Activated CD4-positive, alpha-beta T cell treated with anti-CD3 and anti-CD28 coated beads for 4 hours (primary cell): ENCODE results near the gene GEMIN7.

Source experiments
- DNase-seq, 2 donors: peaks; one replicate each; pipeline ENCODE4 v3.0.0-alpha.2; 2020

GEMIN7 gene

DNA sequence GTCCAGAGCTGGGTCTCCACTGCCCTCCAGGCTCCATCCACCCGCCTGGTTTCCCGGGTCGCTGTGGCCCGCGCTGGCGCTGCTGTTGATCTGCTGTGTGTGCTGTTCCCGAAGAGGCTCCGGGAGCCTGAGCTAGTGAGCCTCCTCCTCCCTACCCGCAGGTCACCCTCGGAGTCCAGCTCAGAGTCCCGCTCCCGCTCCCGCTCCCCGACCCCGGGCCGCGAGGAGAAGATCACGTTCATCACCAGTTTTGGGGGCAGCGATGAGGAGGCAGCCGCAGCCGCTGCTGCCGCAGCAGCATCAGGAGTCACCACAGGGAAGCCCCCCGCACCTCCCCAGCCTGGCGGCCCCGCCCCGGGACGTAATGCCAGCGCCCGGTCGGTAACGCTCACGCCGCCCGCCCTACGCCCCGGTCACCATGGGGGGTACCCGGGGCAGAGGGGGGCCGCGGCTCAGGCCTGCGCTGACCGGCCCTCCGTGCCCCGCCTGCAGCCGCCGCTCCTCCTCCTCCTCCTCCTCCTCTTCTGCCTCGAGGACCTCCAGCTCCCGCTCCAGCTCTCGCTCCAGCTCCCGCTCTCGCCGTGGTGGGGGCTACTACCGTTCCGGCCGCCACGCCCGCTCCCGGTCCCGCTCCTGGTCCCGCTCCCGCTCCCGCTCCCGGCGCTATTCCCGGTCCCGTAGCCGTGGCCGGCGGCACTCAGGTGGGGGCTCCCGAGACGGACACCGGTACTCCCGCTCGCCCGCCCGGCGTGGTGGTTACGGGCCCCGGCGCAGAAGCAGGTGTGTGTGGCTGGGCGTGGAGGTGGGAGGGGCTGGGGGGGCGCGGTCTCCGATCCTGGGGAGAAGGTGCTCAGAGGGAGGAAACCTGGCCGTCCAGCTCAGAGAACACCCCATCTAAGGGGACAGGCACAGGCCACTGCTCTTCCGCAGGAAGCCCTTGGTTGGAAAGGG lies 14.9 kb upstream of the GEMIN7 start:
- no peak for DNase-seq

DNA sequence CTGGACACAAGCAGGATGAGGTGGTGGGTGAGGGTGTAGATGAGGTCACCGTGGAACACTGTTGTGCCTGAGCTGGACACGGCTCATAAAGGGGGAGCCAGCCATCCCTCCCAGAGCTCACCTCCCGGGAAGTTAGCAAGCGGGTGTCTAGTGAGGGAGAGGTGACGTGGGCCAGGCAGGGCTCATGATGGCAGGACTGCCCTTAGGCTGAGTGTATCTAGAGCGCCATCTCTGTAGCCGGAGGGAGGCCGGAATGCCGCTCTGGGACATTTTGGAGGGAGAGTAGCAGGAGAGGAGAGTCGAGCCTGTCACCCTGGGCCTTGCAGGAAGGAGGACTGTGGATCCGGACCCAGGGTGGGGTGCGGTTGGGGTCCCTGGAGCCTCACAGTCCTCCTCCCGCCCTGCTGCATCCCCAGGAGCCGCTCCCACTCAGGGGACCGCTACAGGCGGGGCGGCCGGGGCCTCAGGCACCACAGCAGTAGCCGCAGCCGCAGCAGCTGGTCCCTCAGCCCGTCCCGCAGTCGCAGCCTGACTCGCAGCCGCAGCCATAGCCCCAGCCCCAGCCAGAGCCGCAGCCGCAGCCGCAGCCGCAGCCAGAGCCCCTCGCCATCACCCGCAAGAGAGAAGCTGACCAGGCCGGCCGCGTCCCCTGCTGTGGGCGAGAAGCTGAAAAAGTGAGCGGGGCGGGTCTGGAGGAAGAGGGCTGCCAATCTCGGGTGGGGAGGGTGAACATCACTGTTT lies 12.0 kb upstream of the GEMIN7 start:
- DNase-seq, result no peak

DNA sequence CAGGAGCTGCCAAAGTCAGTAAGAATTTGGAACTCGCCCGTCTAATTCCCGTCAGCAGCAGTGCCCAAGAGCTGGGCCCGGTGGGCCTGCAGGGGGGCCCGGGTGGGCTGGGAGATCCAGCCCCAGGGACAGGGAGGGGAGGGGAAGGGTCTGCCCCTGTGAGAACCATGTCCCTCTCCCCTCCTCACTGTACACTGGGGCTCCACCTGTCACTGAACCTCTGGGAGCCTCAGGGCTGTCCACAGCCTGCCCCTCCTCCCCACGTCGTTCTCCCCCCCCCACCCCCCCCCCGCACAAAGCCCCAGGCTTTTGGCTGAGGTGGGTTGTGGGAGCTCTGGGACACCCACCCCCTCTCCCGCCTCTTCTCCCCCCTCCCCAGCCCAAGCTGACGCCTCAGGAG lies 11.0 kb upstream of the GEMIN7 start:
- no peak for DNase-seq

DNA sequence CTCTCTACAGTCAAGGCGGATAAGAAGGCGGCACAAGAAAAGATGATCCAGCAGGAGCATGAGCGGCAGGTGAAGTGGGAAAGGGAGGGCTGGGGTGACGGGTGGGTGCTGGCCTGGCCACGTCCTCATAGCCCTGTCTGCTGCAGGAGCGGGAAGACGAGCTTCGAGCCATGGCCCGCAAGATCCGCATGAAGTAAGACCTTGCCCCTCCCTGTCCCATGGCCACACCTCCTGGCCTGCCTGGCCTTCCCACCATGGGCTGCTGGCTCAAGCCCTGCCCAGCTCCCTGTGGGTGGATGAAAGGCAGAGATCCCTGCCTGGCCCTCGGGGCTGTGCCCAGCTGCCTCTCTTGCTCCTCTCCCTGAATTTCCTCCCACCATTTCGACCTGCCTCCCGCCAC lies 10.0 kb upstream of the GEMIN7 start:
- no peak for DNase-seq

DNA sequence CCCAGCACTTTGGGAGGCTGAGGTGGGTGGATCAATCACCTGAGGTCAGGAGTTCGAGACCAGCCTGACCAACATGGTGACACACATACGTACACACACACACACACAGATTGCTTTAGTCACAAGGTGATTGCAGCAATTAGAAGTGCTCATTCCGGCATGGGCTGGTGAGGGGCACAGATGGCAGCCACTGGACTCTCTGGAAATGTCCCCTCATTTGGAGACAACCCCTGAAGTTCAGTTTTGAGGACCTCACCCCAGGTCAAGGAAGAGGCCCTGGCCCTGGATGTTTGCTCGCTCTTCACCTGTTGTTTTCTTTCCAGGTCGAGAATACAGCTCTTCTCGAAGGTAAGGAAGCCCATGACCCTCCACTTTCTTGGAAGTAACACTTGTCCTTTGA lies 8.8 kb upstream of the GEMIN7 start:
- DNase-seq, result no peak

DNA sequence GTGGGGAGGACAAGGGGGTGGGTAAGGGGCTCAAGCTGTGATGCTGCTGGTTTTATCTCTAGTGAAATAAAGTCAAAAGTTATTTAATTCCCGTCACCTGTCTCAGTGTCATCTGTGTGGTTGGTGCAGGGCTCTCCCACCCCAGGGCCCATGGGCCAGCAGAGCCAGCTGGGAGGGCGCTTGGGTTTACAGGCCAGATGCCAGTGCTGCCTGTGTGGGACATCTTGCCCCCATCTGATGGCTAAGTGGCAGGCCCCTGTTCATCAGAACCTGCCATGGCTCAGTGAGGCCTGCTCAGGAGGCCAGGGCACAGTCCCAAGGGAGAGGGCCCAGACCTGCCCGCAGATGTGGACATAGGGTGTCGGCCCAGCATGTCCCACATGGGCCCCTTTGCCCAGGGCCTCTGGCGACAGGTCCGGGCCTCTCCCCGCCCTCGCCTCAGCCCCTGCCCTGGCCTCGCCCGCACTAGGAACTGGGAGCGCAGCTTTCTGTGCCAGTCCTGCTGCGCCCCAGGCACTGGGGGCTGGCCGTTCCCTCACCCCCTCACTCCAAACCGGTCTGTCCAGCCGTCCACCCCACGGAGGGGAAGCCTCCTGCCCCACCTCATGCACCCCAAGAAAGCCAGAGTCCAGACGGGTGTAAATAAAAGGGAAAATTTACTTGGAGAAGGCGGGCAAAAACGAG lies 8.1 kb upstream of the GEMIN7 start:
- no peak for DNase-seq

DNA sequence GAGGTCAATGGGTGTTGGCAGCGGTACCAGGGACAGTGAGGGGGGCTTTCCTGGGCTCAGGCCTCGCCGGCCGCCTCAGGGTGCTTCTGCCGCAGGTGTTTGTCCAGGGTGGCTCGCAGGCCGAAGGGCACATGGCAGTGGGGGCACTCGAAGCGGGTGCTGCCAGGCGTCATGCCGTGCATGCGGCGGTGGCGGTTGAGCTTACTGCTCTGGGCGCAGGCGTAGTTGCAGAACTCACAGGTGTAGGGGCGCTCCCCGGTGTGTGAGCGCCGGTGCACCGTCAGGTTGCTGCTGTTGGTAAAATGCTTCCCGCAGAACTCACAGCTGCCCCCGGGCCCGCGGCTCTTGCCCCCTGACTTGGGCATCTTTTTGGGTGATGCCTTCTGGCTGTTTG lies 7.5 kb upstream of the GEMIN7 start:
- no peak for DNase-seq

DNA sequence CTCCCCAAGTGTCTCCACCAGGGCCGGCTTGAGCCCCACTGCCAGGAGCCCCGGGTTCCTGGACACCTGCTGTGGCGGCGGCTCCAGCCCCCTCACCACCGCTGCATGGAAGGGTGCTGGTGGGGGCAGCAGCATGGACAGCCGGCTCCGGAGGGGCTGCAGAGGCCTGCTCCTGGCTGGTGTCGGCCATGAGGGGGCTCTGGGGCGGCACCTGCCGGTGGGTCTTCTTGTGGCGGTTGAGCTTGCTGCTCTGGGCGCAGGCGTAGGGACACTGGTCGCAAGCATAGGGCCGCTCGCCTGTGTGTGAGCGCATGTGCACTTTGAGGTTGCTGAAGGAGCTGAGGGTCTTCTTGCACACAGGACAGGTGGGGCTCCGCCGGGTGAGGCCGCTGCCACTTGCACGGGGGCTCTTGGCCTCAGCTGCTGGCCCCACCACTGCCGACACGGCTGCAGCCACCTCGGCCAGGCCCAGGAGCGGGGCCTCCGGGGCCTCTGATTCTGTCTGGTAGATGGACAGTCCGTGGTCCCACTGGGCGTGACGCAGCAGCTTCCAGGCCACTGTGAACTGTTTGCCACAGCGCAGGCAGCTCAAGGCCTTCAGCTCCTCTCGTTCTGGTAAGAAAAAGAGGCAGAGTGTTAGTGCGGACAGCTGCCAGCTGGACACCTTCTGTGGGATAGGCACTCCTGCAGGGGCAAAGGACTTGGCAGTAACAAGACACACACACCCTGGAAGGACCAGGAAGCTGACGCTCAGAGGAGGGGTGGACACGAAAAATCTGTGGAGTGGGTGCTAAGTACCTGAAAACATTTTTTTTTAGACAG lies 6.9 kb upstream of the GEMIN7 start:
- no peak for DNase-seq

DNA sequence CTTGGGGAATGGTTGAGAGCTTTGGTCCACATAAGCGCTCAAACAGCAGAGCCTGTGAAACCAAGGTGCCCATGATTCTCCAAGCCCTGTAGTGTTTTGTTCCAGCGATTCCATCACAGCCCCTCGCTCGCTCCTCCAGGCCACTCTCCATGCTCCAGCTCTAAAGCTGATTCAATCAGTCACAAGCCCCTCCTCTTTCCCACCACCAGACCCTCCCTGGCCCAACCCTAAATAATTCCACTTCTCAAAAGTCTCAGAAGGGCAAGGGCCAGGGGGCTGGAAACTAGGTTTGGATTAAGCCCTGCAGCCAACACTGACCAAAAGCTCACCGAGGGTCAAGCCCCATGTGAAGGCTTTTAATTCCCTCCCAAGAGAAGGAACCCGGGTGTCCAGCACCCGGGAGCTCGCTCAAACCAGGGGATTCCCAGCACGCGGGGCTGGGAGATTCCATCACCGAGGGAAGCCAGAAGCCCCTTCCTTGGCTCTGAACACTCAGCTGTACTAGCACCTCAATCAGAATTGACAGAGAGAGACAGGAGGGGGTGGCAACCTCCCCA lies 4.2 kb upstream of the GEMIN7 start:
- no peak for DNase-seq

DNA sequence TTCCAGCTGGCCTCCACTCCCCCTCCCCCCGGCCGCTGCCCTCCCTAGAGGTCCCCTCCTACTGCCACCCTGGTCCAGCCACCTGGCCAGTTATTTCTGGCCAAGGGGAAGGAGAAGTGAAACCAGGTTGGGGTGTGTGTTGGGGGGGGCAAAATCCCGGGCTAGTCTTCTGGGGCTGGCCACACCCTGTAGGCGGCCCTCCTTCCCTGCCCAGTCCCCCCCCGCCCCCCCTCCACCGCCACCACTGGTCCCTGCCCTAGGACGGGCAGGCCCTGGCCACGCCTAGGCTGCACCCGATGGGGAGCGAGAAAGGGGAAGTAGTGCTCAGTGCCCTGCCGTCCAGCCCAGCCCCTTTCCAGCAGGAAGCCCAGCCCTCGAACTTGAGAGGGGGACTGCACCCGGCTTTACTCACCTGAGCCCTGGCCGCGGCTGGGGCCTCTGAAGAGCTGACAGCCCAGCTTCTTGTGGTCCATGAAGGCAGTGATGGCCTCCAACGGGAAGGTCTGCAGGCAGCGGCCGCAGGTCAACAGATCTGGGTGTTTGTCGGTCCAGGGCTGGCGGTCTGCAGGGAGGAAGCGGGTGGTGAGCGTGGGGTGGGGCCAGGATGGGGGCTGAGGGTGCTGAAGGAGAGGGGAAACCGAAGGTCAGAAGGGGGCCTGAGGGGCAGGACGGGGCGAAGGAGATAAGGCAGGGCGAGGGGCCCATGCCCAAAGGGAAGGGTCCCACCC lies 3.6 kb upstream of the GEMIN7 start:
- DNase-seq, result peak in 1 of 2 donors; percentile 27

DNA sequence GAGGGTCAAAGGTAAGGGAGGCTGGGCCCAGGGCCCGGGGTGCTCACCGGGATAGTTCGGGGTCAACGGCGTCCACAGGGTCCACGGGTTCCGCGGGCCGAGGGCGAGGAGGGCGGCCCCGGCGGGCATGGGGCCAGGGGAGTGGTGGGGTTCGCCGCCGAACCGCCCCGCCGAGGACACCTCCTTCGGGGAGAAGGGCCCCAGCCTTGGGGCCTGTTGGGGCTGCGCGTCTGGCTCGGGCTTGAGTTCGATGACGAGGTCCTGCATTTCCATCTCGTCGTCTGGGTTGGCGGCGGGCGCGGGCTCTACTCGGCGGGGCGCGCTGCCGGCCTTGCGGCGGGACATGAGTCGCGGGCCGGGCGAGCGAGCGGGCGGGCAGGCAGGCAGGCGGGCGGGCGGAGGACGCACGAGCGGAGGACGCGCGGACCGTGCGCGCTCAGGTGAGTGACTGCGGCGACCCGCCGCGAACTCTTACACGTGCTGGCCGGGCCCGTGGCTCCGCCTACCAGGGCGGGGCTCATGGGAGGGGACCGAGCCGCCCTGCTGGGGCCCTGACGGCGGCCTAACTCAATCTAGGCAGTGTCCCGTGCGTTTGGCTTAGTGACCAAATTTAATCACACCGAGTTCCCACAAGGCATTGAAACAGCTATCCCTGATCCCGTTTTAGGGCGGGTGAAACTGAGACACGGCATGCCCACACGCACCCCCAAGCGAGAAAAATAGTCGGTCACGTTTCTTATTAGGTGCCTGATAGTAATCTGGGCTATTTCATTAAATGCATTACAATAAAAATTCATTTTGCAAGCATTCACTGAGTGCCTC lies 2.8 kb upstream of the GEMIN7 start, which contains the start of gene ZNF296:
TSS of gene ZNF296 (minus strand) at position 450 of the 822 bp plus-strand sequence. CDS start at position 345, 105 bp downstream.
- peak; percentile 76 for DNase-seq

DNA sequence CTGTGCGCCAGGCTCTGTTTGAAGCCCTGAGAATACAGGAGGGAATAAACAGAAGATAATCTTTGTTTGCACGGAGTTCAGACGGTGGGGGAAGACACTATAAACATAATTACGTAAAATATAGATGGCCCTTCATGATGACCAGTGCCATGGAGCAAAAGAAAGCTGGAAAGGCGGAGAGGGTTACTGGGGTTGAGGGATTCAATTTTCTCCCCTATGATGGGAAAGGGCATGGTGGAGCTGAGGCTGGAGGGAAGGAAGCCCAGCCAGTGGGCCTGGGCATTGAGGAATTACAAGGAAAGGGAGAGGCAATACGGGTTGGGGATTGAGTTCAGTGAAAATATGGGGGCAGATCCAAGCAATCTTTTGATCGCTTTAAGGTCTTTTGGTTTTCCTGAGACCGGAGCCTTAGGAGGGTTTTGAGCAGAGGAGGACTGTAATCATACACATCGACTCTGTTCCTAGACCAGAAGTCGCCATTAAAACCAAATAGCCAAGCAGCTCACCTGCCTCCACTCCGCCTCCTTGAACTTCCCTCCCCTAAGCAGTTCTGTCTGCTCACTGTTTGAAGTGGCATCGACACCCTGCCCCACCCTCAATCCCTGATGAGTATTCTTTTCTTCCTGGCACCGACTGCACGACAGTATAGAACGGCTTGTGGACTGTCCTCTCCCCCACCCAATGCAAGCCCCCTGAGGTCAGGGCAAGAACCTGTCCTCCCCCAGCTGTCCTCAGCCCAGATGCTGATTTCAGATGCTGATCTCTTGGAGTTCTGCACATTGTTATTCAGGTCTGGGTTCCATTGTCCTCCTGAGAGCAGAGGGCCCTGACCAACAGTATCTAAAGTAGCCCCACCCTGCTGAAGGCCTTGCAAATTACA lies 2.0 kb upstream of the GEMIN7 start:
- DNase-seq, result no peak

DNA sequence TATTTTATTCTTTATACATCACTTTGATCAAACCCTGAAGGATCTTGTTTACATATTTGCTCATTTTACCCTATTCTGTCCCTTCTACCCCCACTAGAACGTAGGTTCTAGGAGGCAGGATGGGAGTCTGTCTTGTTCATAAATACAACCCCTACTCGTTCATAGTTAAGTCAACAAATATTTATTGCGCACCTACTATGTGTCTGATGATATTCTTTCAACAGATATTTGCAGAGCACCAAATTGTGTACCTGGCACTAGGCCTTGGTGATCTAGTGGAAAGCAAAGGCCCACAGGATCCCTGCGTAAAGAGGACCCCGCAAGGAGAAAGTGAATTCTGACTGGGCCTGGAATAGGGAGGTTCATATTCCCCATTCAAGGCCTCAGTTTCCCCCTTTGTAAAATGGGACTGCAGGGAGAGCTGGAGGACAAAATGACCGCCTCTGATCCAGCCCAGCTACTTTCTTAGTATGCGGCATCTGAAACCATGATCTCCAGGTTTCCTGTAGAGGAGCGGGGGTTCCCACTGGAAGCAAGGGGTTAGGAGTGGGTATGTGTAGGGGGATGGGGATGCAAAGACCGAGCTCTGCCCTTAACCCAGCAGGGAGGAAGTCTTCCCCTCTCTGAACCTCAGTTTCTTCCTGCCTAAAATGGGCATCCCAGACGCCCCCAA lies 534 bp upstream of the GEMIN7 start:
- DNase-seq, result no peak

DNA sequence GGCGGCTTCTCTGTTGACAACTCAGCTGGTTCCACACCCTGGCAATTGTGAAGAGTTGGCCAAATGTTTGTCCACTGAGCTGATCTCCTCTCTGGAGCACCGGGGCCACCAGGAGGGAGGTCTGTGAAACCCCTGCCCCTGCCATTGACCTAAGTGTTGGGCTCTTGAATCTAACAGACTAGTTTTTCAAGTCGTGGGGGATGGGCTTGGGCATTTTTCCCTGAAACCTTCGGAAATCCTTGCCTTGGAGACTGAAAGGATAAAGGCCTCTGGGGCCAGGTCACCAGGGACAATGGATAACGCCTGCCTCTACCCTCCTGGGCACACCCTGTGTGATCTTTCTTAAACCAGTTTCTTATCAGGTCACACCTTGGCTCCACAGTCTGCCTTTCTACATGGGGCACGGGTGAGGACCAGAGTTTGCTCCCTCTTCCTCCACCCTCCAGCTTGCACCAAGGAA lies 881 bp downstream of the GEMIN7 start:
- no peak for DNase-seq

DNA sequence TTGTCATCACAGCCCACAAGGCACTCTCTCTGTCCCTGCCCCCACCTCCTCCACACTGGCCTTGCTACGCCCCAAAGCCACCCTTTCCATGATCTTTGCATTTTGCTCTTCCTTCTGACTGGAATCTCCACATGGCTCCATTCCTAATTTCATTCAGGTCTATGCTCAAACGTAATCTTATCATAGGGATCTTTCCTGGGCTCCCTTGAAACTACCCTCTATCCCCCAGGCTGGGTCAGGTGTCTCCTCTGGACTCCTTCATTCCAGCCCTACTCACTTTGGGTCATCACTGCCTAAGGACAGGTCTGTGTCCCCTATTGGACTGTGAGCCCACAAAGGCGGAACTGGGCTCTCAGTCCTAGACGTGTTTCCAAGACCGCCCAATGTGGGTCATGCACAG lies 3.1 kb downstream of the GEMIN7 start:
- DNase-seq, result no peak

DNA sequence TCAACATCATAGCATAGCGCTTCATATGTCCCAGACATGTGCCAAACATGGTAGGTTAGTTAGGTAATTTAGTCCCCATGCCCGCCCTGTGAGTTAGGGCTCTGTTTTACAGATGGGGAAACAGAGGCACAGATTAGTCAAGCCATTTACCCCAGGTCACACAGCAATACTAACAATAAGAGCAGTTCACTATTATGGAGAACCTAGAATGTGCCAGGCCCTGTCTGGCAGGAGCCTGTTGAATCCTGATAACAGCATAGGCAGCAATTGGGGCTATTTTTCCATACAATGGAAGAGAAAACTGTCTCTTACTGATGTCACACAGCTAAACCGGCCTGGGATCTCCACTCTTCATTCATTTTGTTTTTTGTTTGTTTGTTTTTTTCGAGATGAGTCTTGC lies 7.4 kb downstream of the GEMIN7 start:
- no peak for DNase-seq

DNA sequence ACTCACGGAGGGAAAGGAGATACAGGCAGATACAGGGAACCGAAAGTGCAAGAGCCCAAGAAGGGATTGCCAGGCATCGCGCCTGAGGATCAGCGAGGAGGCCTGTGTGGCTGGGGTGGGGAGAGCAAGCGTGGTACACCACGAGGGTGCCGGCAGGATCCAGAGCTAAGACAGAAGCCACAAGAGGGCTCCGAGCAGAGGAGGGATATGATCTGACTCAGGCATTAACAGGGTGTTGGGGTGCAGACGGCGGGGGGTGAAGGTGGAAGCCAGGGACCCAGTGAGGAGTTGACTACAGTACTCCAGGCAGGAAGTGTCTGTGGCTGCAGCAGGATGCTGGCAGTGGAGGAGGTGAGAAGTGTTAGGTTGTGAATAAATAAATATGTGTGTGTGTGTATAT lies 8.5 kb downstream of the GEMIN7 start:
- DNase-seq, result peak in 1 of 2 donors; percentile 38

DNA sequence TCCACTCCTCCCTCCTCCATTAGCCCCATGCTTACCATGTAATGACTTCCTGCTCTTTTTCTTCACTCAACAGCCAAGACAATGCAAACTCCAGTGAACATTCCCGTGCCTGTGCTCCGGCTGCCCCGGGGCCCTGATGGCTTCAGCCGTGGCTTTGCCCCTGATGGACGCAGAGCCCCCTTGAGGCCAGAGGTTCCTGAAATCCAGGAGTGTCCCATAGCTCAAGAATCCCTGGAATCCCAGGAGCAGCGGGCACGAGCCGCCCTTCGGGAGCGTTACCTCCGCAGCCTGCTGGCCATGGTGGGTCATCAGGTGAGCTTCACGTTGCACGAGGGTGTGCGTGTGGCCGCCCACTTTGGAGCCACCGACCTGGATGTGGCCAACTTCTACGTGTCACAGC lies 11.0 kb downstream of the GEMIN7 start:
- DNase-seq, result no peak

DNA sequence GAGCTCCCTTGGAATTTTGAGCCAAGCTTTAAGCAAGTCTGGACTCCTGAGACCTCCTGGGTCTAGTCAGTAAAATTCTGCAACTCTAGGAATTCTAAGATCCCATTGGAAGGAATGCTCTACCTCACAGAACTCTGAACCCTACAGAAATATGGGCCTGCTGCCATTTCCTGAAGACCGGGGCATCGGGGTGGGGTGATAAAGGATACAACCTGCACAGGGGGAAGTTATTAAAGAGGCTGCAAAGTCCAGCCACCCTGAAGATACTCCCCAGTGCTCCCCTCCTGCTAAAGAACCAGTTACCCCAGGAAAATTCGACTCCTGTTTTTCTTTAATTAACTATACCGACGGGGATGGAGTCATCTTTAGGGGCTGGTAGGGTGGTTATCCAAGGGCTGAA lies 11.5 kb downstream of the GEMIN7 start:
- DNase-seq, result no peak
